ENCODE measurements around the gene TSPO. TPM values are rescaled to one million over a fixed set of nuclear protein-coding genes. Genes with fewer than 3 reads are reported as not detected.

Gene TSPO
- total and polyA plus RNA-seq, 2 experiments from 2014 or later = 896 to 970 TPM

DNA sequence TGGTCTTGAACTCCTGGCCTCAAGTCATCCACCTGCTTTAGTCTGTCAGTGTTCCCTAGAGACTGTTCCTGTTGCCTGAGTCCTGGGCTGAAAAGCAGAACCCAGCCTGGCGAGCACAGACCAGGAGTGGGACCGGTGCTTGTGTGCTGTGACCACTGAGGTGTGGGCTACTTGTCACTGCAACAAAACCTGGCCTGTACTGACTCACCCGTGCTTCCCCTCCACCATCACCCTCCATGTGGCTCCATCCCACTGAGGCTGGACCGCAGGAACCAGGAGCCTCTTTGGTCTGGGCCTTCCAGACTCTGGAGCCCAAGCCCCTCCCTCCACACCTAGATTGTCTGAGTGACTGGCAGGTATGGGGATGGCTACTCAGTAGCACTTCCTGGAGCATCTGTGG is 16.8 kb upstream of the TSPO start:
- H3K9me2 ChIP-seq (ENCODE audit: insufficient read depth) = no peaks in the 10 kb centered on the region
- TF ChIP-seq EZH2phosphoT487 (IDR thresholded peaks at IDR 0.05; ENCODE audit: insufficient read depth, low read depth) (no peak), EZH2 (IDR thresholded peaks at IDR 0.05; ENCODE audit: insufficient read depth, poor library complexity, severe bottlenecking) (no peak)
- no peak overlapping the region for H3K9ac ChIP-seq
- H3K27me3 ChIP-seq (replicated peaks; ENCODE audit: insufficient read depth) = no peaks in the 10 kb centered on the region
- no peaks in the 10 kb centered on the region for H3K4me1 ChIP-seq (ENCODE audit: insufficient read depth)
- H4K20me1 ChIP-seq (ENCODE audit: insufficient read depth) = no peaks in the 10 kb centered on the region
- WGBS, 2 experiments (ENCODE audit: low coverage in 1 of 2, low lambda C conversion rate in 2 of 2, missing lambda C conversion rate in 2 of 2) = 95 to 100% methylated on average over 4 of the region's 4 CpGs
- no peak overlapping the region for H3K27ac ChIP-seq
- no peak overlapping the region for H2AFZ ChIP-seq
- no peaks in the 10 kb centered on the region for H3K9me3 ChIP-seq (ENCODE audit: low read depth)
- H3K4me2 ChIP-seq (ENCODE audit: unreplicated experiment) = no peak overlapping the region
- no peaks in the 10 kb centered on the region; the same call in 1 of the 2 replicates for H3K36me3 ChIP-seq (ENCODE audit: low read depth)
- DNase-seq = no peak
- no peaks in the 10 kb centered on the region for H3K79me2 ChIP-seq (ENCODE audit: insufficient read depth)
- in situ Hi-C loops (cut with MboI) = no loop called here
- H3K4me3 ChIP-seq = no peak overlapping the region
- no peaks in the 10 kb centered on the region for H3F3A ChIP-seq (ENCODE audit: insufficient read depth)

DNA sequence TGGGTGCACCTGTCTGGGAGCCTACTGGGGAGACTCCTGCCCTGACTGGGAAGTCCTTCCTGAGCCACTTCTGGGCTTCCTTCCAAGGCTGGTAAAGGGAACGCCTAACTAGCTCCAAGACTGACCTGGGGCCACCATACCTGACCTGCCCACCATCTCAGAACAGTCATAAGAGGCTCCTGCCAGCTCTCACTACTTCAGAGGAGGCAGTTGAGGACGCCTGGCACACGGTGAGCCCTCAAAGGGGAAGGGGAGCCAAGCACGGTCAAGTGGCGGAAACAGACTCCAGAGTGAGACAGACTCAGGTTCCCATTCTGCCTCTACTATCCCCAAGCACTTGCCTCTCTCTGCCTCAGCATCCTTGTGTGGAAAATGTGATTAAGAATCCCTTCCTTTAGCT is 15.8 kb upstream of the TSPO start:
- no peak overlapping the region for H2AFZ ChIP-seq
- H4K20me1 ChIP-seq (ENCODE audit: insufficient read depth) = no peaks in the 10 kb centered on the region
- no peaks in the 10 kb centered on the region for H3K27me3 ChIP-seq (replicated peaks; ENCODE audit: insufficient read depth)
- no peak for TF ChIP-seq EZH2 (IDR thresholded peaks at IDR 0.05; ENCODE audit: insufficient read depth, poor library complexity, severe bottlenecking)
- no peak for TF ChIP-seq EZH2phosphoT487 (IDR thresholded peaks at IDR 0.05; ENCODE audit: insufficient read depth, low read depth)
- in situ Hi-C loops (cut with MboI) = no loop called here
- H3K9me2 ChIP-seq (ENCODE audit: insufficient read depth) = no peaks in the 10 kb centered on the region
- H3K9me3 ChIP-seq (ENCODE audit: low read depth) = no peaks in the 10 kb centered on the region
- no peak for DNase-seq
- H3K27ac ChIP-seq = no peak overlapping the region
- no peak overlapping the region for H3K4me2 ChIP-seq (ENCODE audit: unreplicated experiment)
- 94 to 95% methylated on average over 5 of the region's 5 CpGs for WGBS, 2 experiments (ENCODE audit: low coverage in 1 of 2, low lambda C conversion rate in 2 of 2, missing lambda C conversion rate in 2 of 2)
- H3K79me2 ChIP-seq (ENCODE audit: insufficient read depth) = no peaks in the 10 kb centered on the region; the same call in 1 of the 2 replicates
- no peaks in the 10 kb centered on the region for H3K4me1 ChIP-seq (ENCODE audit: insufficient read depth)
- no peaks in the 10 kb centered on the region for H3F3A ChIP-seq (ENCODE audit: insufficient read depth)
- no peak overlapping the region for H3K4me3 ChIP-seq
- peaks cover 6% of the 10 kb centered on the region; the same call in 1 of the 2 replicates for H3K36me3 ChIP-seq (ENCODE audit: low read depth)
- no peak overlapping the region for H3K9ac ChIP-seq

DNA sequence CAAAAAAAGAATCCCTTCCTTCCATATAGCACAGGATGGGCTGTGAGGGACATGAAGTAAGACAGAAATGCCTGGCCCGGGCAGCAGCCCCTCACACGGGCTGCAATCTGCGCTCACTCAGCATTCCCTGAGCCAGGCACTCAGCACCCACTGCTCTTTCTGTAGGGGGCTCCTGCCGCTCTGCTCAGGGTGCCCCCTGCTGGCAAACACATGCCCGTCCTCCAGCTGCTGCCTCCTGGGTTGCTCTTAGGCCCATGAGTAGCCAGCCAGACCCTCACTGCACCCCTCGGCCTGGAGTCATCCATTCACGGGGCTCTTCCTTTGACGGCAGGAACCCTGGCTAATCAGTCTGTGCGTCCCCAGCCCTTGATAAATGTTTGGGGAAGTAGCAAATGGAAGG is 15.1 kb upstream of the TSPO start:
- Histone ChIP-seq H3K9me3 (ENCODE audit: low read depth) (no peaks in the 10 kb centered on the region), H3K4me3 (no peak overlapping the region), H3K27me3 (replicated peaks; ENCODE audit: insufficient read depth) (no peaks in the 10 kb centered on the region), H3F3A (ENCODE audit: insufficient read depth) (no peaks in the 10 kb centered on the region), H3K36me3 (ENCODE audit: low read depth) (peaks cover 6% of the 10 kb centered on the region; the same call in 1 of the 2 replicates), H4K20me1 (ENCODE audit: insufficient read depth) (no peaks in the 10 kb centered on the region), H3K4me2 (ENCODE audit: unreplicated experiment) (no peak overlapping the region), H3K27ac (no peak overlapping the region), H3K4me1 (ENCODE audit: insufficient read depth) (no peaks in the 10 kb centered on the region), H3K9ac (no peak overlapping the region), H3K79me2 (ENCODE audit: insufficient read depth) (peaks cover 3% of the 10 kb centered on the region; the same call in 1 of the 2 replicates), H2AFZ (no peak overlapping the region), H3K9me2 (ENCODE audit: insufficient read depth) (no peaks in the 10 kb centered on the region)
- in situ Hi-C loops (cut with MboI) = no loop called here
- WGBS, 2 experiments (ENCODE audit: low coverage in 1 of 2, low lambda C conversion rate in 2 of 2, missing lambda C conversion rate in 2 of 2) = 57 to 59% methylated on average over 9 of the region's 9 CpGs
- TF ChIP-seq EZH2 (IDR thresholded peaks at IDR 0.05; ENCODE audit: insufficient read depth, poor library complexity, severe bottlenecking) = no peak
- peak; percentile 47 for DNase-seq

DNA sequence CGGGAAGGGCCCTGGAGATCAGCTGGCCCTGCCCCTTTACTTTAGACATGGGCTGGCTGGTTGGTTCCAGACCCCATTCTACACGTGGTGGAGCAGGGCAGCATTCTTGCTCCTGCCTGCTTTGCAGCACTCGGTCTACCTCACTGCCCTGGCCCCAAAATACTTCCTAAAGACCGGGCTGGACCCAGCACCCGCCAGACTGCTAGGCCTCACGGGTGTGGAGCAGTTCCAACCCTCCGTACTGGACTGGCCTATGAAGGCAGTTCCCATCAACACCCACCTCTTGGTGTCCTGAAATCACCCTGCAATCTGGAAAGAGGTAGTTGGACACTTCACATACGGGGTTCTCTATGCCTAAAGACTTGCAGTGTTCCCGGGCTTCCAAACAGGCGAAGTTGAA is 14.6 kb upstream of the TSPO start:
- 83 to 85% methylated on average over 10 of the region's 10 CpGs for WGBS, 2 experiments (ENCODE audit: low coverage in 1 of 2, low lambda C conversion rate in 2 of 2, missing lambda C conversion rate in 2 of 2)
- in situ Hi-C loops (cut with MboI) = no loop called here
- Histone ChIP-seq H3K4me1 (ENCODE audit: insufficient read depth) (0 out of 2 replicates have a peak, but pooled peaks cover 4% of the 10 kb centered on the region), H3K79me2 (ENCODE audit: insufficient read depth) (peaks cover 8% of the 10 kb centered on the region), H3K27ac (no peak overlapping the region), H3K4me2 (ENCODE audit: unreplicated experiment) (no peak overlapping the region), H3K27me3 (replicated peaks; ENCODE audit: insufficient read depth) (no peaks in the 10 kb centered on the region), H2AFZ (no peak overlapping the region), H3F3A (ENCODE audit: insufficient read depth) (no peaks in the 10 kb centered on the region), H3K9ac (no peak overlapping the region), H3K9me3 (ENCODE audit: low read depth) (no peaks in the 10 kb centered on the region), H3K9me2 (ENCODE audit: insufficient read depth) (no peaks in the 10 kb centered on the region), H3K36me3 (ENCODE audit: low read depth) (peaks cover 6% of the 10 kb centered on the region; the same call in 1 of the 2 replicates), H4K20me1 (ENCODE audit: insufficient read depth) (no peaks in the 10 kb centered on the region), H3K4me3 (no peak overlapping the region)
- DNase-seq = no peak
- no peak for TF ChIP-seq EZH2phosphoT487 (IDR thresholded peaks at IDR 0.05; ENCODE audit: insufficient read depth, low read depth)
- no peak for TF ChIP-seq EZH2 (IDR thresholded peaks at IDR 0.05; ENCODE audit: insufficient read depth, poor library complexity, severe bottlenecking)

Measured in GM23248 (cell line).